Mucosa of gallbladder (tissue), 1 donor: ENCODE data around the gene NSMF. TPM values are rescaled to one million over a fixed set of nuclear protein-coding genes. Genes with fewer than 3 reads are reported as not detected.

Source experiments
- DNase-seq: peaks from one replicate; pipeline ENCODE4 v3.0.0-alpha.2; 2020; ENCODE audit warnings: low spot score
- total RNA-seq: library from RNA; stranded (reverse); gene quantifications from one replicate; pipeline ENCODE4 v1.2.1, GENCODE V29; 2021
- donor health status: DM: no; HTN: no; CAD: no.

NSMF gene, protein sequence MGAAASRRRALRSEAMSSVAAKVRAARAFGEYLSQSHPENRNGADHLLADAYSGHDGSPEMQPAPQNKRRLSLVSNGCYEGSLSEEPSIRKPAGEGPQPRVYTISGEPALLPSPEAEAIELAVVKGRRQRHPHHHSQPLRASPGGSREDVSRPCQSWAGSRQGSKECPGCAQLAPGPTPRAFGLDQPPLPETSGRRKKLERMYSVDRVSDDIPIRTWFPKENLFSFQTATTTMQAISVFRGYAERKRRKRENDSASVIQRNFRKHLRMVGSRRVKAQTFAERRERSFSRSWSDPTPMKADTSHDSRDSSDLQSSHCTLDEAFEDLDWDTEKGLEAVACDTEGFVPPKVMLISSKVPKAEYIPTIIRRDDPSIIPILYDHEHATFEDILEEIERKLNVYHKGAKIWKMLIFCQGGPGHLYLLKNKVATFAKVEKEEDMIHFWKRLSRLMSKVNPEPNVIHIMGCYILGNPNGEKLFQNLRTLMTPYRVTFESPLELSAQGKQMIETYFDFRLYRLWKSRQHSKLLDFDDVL
- total RNA-seq = 69.6 TPM

DNA sequence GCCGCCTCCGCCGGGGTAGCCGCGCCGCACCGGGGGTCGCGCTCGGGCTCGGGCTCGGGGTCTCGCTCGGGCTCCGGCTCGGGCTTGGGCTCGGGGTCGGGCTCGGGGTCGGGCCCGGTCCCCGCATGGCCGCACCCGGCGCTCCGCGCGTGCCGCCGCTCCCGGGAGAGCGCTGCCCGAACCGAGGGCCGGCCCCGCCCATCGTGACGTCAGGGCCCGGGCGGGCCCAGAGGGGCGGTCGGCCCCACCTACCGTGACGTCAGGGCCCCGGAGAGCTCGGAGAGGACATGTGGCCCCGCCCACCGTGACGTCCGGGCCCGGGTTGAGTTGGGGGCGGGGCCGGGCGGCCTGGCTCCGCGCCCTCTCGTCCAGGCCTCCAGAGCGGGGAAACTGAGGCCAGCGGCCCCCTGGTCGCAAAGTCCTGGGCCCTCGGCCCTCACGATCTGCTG, at the start of gene NSMF:
NSMF (minus strand) TSS at position 183 of the 449 bp plus-strand sequence. CDS start 232 bp downstream, outside the sequence.
- peak; percentile 95 for DNase-seq

DNA sequence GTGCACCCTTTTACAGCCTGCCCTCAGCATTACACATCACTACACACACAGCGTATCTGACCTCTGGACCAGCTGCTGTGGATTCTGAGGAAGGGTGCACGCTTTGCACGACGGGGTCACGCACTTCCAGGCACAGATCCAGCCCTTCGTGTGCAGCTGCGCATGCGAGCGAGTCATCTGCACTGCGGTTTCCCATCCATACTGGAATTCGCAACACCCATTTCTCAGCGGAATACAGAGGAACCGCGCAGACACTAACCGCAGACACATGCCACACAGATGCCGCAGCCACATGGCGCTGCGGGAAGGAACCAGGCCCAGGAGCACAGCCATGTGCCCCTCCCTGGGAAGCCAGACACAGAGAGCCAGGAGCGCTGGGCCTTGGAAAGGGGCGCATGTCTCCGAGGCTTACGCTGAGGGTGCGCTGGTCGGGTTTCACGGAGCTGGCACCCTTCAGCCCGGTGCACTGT, 47.6 kb upstream of the NSMF start:
- no peak for DNase-seq

DNA sequence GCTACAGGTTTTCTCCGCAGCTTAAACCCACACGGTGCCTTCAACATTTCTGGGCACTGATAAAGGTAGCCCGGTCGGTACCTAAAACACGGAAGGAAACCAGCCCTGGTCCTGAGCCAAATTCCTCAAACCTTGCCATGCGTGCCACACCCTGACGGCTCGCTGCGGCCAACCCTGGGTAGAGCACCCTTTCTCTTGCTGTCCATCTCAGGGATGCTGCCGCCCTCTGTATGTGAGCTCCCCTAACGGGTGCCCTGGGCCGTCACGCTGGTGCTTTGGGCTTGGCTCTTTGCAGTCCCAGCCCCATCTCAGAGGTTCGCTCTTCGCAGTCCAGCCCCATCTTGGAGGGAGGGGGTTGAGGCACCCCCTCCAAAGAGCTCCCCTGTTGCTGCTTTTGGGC, 47.1 kb upstream of the NSMF start:
- no peak for DNase-seq

DNA sequence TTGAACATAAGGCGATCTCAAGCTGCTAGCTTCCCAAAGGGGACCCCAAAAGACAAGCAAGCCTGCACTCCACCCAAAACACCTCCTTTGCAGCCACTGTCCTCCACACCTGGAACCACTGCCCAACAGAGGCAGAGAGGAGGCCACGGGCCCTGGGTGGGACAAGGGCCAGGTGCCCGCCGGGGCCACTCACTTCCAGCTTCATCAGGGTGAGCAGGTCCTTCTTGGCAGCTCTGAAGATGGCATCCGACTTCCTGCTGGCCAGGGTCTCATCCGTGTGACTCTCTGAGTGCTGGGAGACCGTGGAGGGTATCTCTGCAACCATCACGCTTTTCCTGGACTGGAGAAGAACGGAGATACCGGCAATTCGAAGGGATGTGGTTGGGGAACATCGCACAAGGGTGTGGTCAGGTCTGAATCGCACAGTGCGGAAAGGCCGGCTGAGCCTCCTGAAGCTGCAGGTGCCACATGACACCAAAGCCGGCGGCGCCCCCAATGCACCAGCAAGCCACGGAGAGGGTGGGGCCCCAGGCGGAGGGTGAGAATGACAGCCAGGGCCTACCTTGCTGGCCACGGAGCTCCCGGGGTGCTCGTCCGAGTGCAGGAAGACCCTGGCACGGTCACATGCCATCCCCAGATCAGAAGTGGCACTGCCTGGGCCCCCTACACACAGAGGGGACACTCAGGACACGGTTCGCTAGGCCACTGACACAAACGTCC, 46.4 kb upstream of the NSMF start:
- DNase-seq = no peak

DNA sequence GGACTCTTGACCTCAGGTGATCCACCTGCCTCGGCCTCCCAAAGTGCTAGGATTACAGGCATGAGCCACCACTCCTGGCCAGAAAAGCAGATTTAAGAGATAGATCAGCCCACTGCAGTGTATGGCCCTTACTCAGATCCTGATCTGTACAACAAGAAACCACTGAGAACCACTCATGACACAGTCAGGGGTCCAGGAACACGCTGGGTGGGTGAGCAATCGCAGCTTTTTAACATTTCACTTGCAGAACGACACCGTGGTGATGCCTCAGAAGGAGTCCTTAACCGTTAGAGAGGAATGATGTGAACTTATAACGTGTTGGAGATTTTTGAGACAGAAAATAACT, 45.3 kb upstream of the NSMF start:
- DNase-seq = no peak

DNA sequence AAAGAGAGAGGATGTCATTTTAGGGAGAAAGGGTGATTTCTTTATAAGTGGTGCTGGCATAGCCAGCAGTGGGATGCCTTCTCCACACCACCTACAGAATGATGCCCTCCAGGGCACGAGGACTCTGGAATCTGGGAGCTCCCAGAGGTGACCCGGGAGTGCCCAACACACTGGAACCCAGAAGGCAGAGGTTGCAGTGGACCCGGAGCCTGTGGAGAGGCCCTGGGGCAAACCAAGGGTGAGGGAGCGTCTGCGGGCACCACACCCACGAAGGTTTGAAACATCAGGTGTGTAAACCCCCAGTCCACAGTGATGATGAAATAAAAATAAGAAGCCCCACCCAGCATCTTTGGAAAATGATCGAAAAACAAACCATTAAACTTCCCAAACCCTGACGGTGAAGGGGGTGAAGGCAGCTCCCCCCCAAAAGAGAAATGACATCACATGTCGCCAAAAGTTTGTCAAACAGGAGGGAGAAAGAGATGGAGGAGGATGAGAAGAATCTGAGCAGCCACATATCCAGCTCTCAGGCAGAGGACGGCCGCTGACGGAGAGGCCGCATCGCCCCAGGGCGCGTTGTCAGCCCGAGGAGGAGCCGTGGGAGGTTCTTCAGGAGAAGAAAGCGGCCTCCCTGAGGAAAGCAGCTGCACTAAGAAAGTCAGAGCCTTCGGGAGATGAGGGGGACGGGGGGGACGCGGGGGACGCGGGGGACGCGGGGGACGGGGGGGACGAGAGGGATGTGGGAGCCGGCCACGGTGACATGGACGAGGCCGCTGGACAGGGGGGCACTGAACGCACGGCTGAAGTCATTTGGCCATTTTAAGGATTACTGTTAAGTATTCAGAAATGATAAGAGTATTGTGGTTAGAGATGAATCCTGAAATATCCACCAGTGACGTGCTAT, 43.1 kb upstream of the NSMF start:
- DNase-seq = no peak

DNA sequence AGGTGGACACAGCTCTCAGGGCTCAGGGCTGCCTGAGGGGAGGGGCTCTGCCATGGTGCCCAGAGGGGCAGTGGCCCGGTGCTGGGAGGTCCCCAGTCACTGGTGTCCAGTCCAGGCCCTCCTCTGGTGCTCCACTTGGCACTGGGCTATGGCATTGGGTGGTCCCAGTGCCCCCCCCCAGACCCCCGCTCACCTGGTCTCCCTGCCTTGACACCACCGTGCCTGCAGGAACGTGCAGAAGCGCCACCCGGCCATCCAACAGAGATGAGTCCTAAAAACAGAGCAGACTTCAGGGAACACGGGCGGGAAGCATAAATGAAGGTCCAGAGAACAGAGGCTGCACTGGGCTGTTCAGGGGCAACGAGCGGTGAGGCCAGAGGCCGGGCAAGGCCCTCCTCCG, 42.3 kb upstream of the NSMF start:
- DNase-seq = no peak

DNA sequence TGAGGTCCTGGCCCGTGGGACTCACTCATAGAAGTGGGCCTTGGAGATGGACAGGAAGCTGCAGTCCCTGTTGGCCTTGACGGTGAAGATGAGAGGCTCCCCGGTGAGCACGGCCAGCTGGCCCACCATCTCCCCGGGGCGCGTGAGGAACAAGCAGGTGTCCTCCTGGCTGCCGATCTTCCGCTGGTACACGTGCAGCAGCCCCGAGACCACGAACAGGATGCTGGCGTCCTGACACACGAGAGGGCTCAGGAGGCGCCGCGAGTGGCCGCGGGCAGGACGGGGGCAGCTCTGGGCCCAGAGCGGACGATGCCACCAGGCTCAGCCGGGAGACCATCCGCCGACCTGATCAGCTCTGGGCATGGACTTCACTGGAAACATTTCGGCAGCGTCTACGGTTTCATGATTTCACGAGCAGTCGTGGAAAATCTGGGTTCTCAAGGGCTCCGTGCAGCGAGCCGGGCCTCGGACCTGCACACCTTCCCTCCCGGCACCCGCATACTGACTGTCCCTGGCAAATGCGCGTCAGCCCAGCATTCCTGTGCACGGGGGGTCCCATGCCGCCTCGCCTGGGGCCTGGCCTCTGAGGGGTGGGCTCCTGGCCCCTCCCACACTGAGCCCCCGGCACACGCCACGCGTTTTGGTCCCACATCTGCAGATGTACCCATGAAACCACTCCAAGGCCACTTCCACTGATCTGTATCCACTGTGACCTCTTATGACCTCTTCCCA, 41.7 kb upstream of the NSMF start:
- DNase-seq = no peak

DNA sequence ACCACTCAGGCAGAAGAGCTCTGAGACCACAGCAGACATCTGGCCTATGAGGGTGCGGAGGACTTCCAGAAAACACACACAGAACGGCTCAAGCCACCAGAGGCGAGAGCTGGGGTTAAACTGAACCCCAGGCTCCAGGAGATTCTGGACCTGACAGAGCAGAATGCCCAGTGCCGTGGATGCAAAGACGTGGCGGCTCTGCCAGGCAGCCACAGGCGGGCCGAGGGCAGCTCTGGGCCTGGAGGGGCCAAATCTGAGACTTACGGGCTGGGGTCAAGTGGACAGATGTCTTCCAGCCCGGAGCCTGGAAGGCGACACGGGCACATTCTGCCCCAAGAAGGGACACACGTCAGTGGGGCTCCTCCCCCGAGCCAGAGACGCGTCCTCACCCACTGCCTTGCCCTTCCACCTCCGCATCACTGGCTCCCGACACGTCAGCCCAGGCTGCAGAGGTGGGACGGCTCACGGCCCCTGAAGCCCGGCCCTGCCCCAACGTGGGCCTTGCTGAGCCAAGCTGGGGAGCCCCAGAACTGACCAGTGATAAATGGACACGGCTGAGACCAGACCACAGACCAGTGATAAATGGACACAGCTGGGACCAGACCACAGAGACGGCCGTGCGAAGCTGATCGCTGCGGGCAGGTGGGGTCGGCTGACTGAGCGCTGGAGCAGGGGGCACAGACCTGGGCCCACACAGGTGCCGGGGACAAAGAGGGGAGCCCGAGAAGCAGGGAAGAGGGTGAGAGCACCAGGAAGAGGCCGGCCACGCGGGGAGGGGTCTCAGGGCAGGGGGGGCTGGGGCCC, 40.9 kb upstream of the NSMF start:
- DNase-seq = no peak

DNA sequence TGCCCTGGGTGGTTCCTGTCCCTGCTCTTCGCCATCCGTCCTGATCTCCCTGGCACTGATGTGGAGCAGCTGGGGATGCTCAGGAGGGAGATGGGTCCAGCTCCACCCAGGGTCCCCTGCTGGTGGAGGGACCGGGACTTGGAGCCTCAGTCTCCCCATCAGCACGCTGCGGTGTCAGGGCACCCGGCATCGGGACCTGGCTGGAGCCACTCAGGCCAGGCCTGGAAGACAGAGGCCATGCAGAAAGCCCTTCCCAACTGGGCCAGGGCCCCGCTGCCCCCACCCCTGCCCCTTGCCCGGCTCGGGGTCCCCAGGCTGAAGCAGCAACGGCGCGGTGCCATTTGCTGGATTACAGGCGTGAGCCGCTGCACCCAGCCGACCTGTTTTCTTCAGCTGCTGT, 40.3 kb upstream of the NSMF start:
- DNase-seq = no peak

DNA sequence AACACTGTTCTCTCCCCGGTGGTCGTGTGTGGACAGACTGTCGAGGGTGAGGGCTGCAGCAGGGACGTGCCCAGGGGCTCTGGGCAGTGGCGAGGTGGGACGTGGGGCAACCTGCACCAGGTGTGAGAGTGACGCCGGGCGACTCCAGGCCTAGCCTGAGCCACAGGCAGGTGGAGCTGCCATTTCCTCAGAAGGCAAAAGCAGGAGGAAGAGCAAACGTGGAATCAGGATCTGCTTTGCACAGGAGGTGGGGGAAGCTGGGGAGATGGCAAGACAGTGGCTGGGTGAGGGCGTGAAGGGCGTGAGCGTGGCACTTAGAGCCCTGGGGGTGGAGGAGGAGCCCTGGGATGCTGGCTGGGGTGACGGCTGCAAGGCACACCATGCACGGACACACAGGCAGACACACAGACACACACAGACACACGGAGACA, 39.6 kb upstream of the NSMF start:
- DNase-seq = no peak

DNA sequence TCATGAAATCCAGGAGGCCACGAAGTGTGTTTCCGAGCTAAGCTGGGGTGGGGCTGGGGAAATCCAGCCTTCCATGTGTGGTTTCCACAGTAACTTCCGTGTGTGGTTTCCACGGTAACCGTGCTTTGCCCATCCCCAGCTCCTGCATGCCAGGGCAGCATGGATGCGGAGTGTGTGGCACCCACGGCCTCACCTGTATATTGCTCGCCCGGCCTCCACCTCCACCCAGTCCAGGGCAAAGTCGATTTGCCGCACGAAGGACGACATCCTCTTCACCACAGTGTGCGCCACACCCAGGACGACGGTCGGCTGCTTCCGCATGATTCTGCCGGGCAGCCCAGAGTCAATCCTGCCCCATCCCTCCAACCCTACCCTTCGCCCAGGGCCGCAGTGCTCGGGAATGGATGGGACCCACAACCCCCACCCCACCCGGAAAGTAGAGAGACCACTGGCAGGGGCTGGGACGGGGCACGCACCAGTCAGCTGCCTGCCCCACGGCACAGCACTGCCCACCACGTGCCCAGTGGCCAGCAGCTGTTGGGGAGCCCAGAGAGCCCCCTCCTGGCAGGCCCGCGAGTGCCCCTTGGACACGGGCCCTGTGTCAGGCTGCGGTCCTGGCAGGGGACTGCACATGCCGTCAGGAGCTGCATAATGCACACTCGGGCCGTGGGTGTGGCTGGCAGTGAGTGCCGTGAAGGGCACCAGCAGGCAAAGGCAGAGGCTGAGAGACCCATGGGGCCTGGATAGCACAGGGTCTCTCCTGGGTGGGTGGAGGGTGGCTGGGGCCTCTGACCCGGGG, 39.0 kb upstream of the NSMF start:
- no peak for DNase-seq

DNA sequence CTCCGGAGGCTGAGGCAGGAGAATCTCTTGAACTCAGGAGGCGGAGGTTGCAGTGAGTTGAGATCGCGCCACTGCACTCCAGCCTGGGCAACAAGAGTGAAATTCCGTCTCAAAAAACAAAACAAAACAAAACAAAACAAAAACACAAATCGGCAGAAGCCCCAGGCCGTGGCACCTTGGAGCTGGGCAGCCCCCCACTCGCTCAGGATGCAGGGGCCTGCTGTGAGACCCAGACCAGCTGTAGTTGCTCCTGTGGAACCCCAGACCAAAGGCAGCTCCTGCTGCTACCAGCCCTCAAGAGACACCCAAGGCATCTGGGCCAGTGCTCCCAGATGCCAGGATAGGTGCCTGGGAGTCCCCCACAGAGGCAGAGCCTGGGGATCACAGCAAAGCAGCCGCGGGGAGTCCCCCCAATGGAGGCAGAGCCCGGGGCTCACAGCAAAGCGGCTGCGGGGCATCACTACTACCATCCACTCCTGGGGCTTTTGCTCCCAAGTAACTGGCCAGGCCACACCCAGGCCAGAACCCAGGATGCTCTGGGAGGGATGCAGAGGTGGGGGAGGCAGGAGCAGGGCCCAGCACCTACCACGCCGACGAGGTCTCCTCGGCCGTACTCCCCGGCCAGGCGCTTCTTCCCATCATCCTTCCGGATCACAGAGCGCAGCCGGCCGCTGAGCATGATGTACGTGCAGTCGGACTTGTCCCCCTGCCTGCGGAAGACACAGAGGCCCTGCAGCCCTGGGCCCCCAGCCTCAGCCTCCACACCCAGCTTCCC, 37.7 kb upstream of the NSMF start:
- no peak for DNase-seq

DNA sequence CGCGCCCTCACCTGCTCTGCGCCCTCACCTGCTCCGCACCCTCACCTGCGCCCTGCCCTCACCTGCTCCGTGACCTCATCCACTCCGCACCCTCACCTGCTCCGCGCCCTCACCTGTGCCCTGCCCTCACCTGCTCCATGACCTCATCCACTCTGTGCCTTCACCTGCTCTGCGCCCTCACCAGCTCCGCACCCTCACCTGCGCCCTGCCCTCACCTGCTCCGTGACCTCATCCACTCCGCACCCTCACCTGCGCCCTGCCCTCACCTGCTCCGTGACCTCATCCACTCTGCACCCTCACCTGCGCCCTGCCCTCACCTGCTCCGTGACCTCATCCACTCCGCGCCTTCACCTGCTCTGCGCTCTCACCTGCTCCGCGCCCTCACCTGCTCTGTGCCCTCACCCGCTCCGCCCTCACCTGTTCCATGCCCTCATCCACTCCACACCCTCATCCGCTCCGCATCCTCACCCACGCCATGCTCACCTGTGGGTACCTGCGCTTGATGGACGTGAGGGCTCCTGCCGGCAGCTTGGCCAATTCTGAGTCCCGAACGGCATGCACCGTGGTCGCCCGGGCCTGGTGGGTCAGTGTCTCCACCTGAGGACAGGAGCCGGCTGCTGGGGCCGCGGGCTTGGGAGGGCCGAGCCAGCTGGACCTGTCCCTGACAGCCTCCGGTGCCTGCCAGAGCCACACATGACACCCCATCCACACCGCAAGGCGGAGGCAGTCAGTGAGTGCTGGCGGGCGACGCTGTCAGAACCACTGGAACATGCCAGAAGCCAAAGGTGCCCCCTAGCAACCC, 35.6 kb upstream of the NSMF start:
- DNase-seq = no peak

DNA sequence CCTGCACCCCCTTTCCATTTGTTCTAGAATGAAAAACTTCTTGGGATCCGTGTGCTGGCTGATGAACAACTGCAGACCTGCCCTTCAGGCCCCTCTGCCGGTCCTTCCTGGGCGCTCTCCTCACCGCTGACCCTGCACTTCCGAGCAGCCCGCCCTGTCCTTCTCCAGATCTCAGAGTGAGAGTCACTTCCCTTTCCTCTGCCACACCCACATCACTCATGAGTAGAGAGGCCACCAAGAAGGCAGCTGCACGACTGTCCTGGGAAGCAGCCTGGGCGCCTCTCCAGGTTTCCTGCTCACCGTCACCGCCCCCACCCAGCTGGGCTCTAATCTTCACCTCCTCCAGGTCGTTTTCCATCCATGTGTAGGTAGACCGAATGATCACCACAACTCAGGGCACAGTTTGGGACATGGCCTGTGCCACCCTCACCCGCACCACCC, 35.0 kb upstream of the NSMF start:
- no peak for DNase-seq

DNA sequence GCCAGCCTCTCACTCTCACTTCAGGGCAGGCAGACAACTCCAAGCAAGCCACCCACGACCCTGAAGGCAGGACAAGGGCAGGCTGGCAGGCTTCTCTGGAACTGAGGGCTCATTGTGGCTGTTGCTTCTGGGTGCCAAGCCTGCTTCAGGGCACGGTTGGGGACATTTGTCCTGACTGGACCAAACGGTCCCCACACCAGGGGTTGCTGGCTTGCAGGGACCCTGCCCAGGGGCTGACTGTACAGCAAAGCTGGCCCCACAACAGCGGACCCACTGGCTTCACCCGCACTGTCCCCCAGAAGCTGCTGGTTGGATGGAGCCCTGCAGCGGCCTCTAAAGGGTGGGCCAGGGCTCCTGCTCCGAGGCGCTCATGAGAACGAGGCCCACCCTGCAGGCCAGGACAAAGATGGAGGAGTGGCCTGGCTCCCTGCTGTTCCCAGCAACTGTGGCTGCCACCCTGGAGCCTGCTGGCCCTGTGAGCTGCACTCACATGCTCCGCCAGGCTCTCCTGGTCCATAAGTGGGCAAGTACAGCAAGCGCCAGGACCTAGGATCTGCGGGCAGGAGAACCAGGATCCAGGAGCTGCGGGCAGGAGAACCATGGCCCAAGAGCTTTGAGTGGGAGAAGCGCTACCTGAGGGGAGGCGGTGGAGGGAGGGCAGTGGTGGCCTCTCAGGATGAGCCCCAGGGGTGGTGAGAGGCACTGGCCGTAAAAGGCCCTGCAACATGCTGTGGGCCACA, 34.4 kb upstream of the NSMF start:
- no peak for DNase-seq
